HG03342 (cell line): ENCODE data around the gene DUSP14.

Experiments
- ATAC-seq: cut with Tn5 transposase; IDR thresholded peaks from one replicate; pipeline ENCODE4 v1.9.1; 2021; ENCODE audit warnings: mild to moderate bottlenecking, moderate library complexity; ENCODE audit not compliant: unreplicated experiment

The DUSP14 gene

GRCh38 chr17:37512442-37513068, 22.9 kb downstream of the DUSP14 start:
- no peak for ATAC-seq

GRCh38 chr17:37513711-37514110, 24.0 kb downstream of the DUSP14 start:
- ATAC-seq, result no peak

- no peak for ATAC-seq
Measured at GRCh38 chr17:37516127-37516571, 26.5 kb downstream of the DUSP14 start.

GRCh38 chr17:37517881-37518280, 28.2 kb downstream of the DUSP14 start:
- ATAC-seq, result no peak

GRCh38 chr17:37518826-37519225, 29.1 kb downstream of the DUSP14 start:
- ATAC-seq, result no peak

- ATAC-seq, result no peak
Measured at GRCh38 chr17:37519251-37519985, 29.7 kb downstream of the DUSP14 start.

GRCh38 chr17:37520174-37520573, 30.5 kb downstream of the DUSP14 start:
- ATAC-seq, result no peak

GRCh38 chr17:37521821-37522220, 32.1 kb downstream of the DUSP14 start:
- ATAC-seq, result no peak

GRCh38 chr17:37523715-37524219, 34.1 kb downstream of the DUSP14 start:
- ATAC-seq, result no peak

- no peak for ATAC-seq
Measured at GRCh38 chr17:37527249-37527851, 37.7 kb downstream of the DUSP14 start.

- ATAC-seq, result no peak
Measured at GRCh38 chr17:37530420-37530819, 40.7 kb downstream of the DUSP14 start.

GRCh38 chr17:37532756-37533155, 43.1 kb downstream of the DUSP14 start:
- ATAC-seq, result no peak

GRCh38 chr17:37535906-37536305, 46.2 kb downstream of the DUSP14 start:
- ATAC-seq, result no peak

GRCh38 chr17:37538981-37539659, 49.4 kb downstream of the DUSP14 start:
- no peak for ATAC-seq

GRCh38 chr17:37541880-37542660, 52.4 kb downstream of the DUSP14 start:
- ATAC-seq, result no peak

- ATAC-seq, result no peak
Measured at GRCh38 chr17:37543637-37544052, 54.0 kb downstream of the DUSP14 start.

GRCh38 chr17:37545486-37545885, 55.8 kb downstream of the DUSP14 start:
- no peak for ATAC-seq

- ATAC-seq, result no peak
Measured at GRCh38 chr17:37546302-37546701, 56.6 kb downstream of the DUSP14 start.

- ATAC-seq, result no peak
Measured at GRCh38 chr17:37547986-37548385, 58.3 kb downstream of the DUSP14 start.

GRCh38 chr17:37551788-37552187, 62.1 kb downstream of the DUSP14 start:
- ATAC-seq, result no peak
